Vagina (tissue), 2 donors: Measurements from ENCODE around the gene PLK4. TPM values are rescaled to one million over a fixed set of nuclear protein-coding genes. Genes with fewer than 3 reads are reported as not detected.

ENCODE experiments used
- DNase-seq, 2 donors: peaks; one replicate each; pipeline ENCODE4 v3.0.0-alpha.2; 2017; ENCODE audit errors: extremely low spot score in 2 of 2
- H3K27ac ChIP-seq: fragments of 200-600 bp; sonication (generic); one replicate; pipeline ENCODE4 v1.5.1; 2019
- H3K27me3 ChIP-seq: fragments of 200-600 bp; sonication (generic); one replicate; pipeline ENCODE4 v1.5.1; 2019
- H3K36me3 ChIP-seq, 2 donors: fragments of 200-600 bp; sonication (generic); one replicate each; pipeline ENCODE4 v1.5.1; 2017 to 2019
- H3K4me1 ChIP-seq: fragments of 200-600 bp; sonication (generic); one replicate; pipeline ENCODE4 v1.5.1; 2019
- H3K4me3 ChIP-seq, 2 donors: fragments of 200-600 bp; sonication (generic); 1 replicate in 1 of 2; 2 replicates in 1 of 2; pipeline ENCODE4 v1.5.1; 2016 to 2019
- H3K9me3 ChIP-seq: fragments of 200-600 bp; sonication (generic); one replicate; pipeline ENCODE4 v1.5.1; 2019
- CTCF ChIP-seq, 3 experiments: fragments of 450-650 bp in 2 of 3; fragments of 200-600 bp in 1 of 3; sonication (generic) in 1 of 3; IDR thresholded peaks; one replicate each; pipeline ENCODE4 v1.5.1; 2017 to 2019; ENCODE audit warnings: antibody characterized with exemption in 3 of 3, mild to moderate bottlenecking in 2 of 3, moderate library complexity in 2 of 3
- POLR2A ChIP-seq, 2 donors: fragments of 450-650 bp; IDR thresholded peaks; one replicate each; pipeline ENCODE4 v1.6.1; 2017; ENCODE audit warnings: antibody characterized with exemption in 2 of 2, mild to moderate bottlenecking in 2 of 2, moderate library complexity in 2 of 2
- POLR2AphosphoS5 ChIP-seq, 2 donors: sonication (generic); formaldehyde crosslinking; IDR thresholded peaks; one replicate each; pipeline ENCODE4 v1.9.0; 2017; ENCODE audit warnings: antibody characterized with exemption in 2 of 2, mild to moderate bottlenecking in 2 of 2, low read depth in 1 of 2; ENCODE audit not compliant: insufficient read depth in 1 of 2
- intact Hi-C: fragments of 100-400 bp; cut with DNase I; formaldehyde crosslinking; loops from one replicate; pipeline ENCODE4 v1.15.1; 2023
- total RNA-seq: library from RNA; depleted of rRNA; stranded (reverse); fragments of >200 nt; gene quantifications from one replicate; pipeline ENCODE4 v1.2.3, GENCODE V29; 2016

The PLK4 gene
- 6.6 TPM for total RNA-seq

GRCh38 chr4:127880763-127881562 lies at the start of gene PLK4:
Gene PLK4 (plus strand): TSS chr4:127880893. CDS start chr4:127881135, 242 bp downstream.
- TF ChIP-seq CTCF (IDR thresholded peaks at IDR 0.05) (no peak), POLR2A (IDR thresholded peaks at IDR 0.05) (peak in 1 of 2 donors; percentile 39), POLR2AphosphoS5 (IDR thresholded peaks at IDR 0.05; ENCODE audit: insufficient read depth in 1 of 2, low read depth in 1 of 2) (peak; percentile 77 to 93)
- H3K4me3 ChIP-seq: peak within 1 kb of the TSS; percentile 78 to 97
- intact Hi-C loops: no loop called here
- peak; percentile 94 to 98 for DNase-seq
- no peaks in the 10 kb centered on the region for H3K27me3 ChIP-seq
- peak within 1 kb of the TSS; percentile 83 for H3K27ac ChIP-seq
- no peaks in the 10 kb centered on the region for H3K36me3 ChIP-seq
- peaks cover 14% of the 10 kb centered on the region for H3K4me1 ChIP-seq
- H3K9me3 ChIP-seq: no peaks in the 10 kb centered on the region

DNA sequence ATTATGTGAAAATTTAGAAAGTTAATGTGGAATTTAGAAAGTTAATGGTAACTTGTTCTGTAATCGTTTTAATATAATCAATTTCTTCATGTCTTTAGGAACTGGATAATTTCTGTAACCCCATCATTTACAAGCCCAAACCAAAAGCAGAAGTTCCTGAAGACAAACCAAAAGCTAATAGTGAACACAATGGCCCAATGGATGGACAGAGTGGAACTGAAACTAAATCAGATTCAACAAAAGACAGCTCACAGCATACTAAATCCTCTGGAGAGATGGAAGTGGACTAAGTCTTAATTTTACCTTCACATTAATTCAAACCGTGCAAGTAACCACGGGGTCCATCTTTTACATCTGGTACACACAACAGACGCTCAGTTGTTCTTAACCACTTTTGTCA lies 48.1 kb upstream of the PLK4 start:
- TF ChIP-seq POLR2AphosphoS5 (IDR thresholded peaks at IDR 0.05; ENCODE audit: insufficient read depth in 1 of 2, low read depth in 1 of 2) (no peak), POLR2A (IDR thresholded peaks at IDR 0.05) (no peak), CTCF (IDR thresholded peaks at IDR 0.05) (no peak)
- no peaks in the 10 kb centered on the region for H3K4me1 ChIP-seq
- no peak overlapping the region for H3K27ac ChIP-seq
- no peaks in the 10 kb centered on the region for H3K36me3 ChIP-seq
- H3K9me3 ChIP-seq: no peaks in the 10 kb centered on the region
- no peak overlapping the region for H3K4me3 ChIP-seq
- no peak for DNase-seq
- intact Hi-C loops: no loop called here
- no peaks in the 10 kb centered on the region for H3K27me3 ChIP-seq

DNA sequence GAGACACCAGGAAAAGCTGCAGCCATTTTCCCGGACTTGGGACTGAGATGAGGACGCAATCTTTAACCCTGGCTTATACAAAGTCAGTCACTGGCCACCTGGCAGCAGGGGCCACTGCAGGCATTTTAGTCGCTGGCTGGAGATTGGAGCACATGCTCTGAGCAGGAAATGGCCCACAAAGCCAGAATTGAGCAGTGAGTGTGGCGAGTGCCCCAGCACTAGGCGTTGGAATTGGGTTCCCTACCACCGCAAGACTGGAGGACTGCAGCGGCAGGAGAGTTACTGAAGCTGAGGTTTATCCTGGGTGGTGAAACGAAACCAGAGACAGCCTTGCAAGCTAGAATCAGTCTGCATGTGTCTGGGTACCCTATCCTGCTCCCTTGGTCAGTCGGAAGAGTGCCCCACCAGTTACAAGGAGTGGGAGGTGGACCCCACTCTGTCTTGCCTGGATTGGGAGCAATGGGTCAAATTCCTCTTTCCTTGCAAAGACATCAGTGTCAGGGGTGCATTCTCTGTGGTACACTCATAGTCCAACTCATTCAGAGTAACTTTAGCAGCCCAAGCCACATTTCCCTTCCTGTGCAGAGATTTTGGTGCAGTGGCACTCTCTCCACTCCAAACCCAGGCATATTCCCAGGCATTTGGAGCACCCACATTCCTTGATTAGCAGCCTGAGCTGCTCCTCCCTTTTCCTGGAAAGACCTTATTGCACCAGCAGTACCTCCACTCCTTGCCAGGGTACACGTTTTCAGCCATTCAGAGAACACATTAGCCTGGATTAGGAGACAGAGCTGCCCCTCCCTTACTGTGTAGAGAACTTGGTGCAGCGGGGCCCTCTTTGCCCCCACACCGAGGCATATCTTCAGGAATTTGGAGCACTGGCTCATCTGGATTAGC lies 36.7 kb upstream of the PLK4 start:
- TF ChIP-seq POLR2A (IDR thresholded peaks at IDR 0.05) (no peak), CTCF (IDR thresholded peaks at IDR 0.05) (no peak), POLR2AphosphoS5 (IDR thresholded peaks at IDR 0.05; ENCODE audit: insufficient read depth in 1 of 2, low read depth in 1 of 2) (no peak)
- H3K4me3 ChIP-seq: no peak overlapping the region
- H3K27ac ChIP-seq: no peak overlapping the region
- H3K36me3 ChIP-seq: no peaks in the 10 kb centered on the region
- DNase-seq: no peak
- no peaks in the 10 kb centered on the region for H3K4me1 ChIP-seq
- no peaks in the 10 kb centered on the region for H3K27me3 ChIP-seq
- intact Hi-C loops: no loop called here
- no peaks in the 10 kb centered on the region for H3K9me3 ChIP-seq

GRCh38 chr4:127844601-127845116 lies 36.0 kb upstream of the PLK4 start:
- no peaks in the 10 kb centered on the region for H3K9me3 ChIP-seq
- H3K27ac ChIP-seq: no peak overlapping the region
- H3K27me3 ChIP-seq: no peaks in the 10 kb centered on the region
- no peaks in the 10 kb centered on the region for H3K36me3 ChIP-seq
- TF ChIP-seq POLR2A (IDR thresholded peaks at IDR 0.05): no peak
- no peak for TF ChIP-seq POLR2AphosphoS5 (IDR thresholded peaks at IDR 0.05; ENCODE audit: insufficient read depth in 1 of 2, low read depth in 1 of 2)
- no peak for TF ChIP-seq CTCF (IDR thresholded peaks at IDR 0.05)
- no peak overlapping the region for H3K4me3 ChIP-seq
- no peaks in the 10 kb centered on the region for H3K4me1 ChIP-seq
- intact Hi-C loops: no loop called here
- no peak for DNase-seq
